NCI-H1092 (cell line): Measurements from ENCODE around the gene RAPGEF5.

Experiments
- DNase-seq: peaks from one replicate; lab custom pipeline; 2025; lab: John Stamatoyannopoulos, UW

The RAPGEF5 gene

GRCh38 chr7:22378199-22378980 is 21.4 kb upstream of the RAPGEF5 start:
- no peak for DNase-seq

DNA sequence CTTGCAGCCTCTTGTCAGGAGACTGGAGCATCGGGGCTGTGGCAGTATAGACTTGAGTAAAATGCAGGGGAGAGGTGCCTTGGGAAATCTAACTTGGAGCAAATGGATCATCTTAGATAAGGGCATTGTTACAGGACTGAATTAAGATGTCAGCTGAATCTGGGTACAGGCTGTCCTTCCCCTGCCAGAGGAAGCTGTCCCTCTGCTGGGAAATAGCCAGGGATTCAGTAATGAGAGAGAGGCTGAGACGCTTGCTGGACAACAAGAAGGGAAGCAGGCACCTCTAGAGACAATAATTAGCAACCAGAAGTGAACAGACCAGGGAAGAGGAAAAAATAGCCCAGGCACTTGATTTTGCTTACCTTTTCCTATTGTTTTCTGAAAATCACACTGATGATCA is 20.7 kb upstream of the RAPGEF5 start:
- no peak for DNase-seq

GRCh38 chr7:22375359-22376048 is 18.6 kb upstream of the RAPGEF5 start:
- no peak for DNase-seq

- DNase-seq = no peak
Measured at GRCh38 chr7:22373911-22374310, 17.0 kb upstream of the RAPGEF5 start.

DNA sequence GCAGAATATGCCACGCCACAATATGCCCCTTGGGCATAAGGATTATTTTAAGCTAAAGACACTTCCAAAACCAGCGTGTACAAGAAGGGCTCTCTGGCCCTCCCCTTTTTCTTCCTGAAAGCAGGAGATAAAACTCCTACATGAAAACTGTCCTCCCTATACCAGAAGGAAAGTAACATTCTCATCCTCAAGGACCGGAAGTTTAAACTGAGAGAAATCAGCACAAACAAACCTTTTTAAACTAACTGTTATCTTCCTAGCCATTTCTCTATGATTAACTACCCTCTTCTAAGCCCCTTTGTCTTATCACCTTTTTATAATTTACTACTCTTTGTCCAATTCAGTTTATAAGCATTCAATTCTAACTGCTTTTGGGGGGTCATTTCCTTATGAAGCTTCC is 16.4 kb upstream of the RAPGEF5 start:
- no peak for DNase-seq

- no peak for DNase-seq
Measured at GRCh38 chr7:22372863-22373262, 15.9 kb upstream of the RAPGEF5 start.

GRCh38 chr7:22371878-22372277 is 14.9 kb upstream of the RAPGEF5 start:
- no peak for DNase-seq

GRCh38 chr7:22364900-22365299 is 7.9 kb upstream of the RAPGEF5 start:
- peak; percentile 26 for DNase-seq

DNA sequence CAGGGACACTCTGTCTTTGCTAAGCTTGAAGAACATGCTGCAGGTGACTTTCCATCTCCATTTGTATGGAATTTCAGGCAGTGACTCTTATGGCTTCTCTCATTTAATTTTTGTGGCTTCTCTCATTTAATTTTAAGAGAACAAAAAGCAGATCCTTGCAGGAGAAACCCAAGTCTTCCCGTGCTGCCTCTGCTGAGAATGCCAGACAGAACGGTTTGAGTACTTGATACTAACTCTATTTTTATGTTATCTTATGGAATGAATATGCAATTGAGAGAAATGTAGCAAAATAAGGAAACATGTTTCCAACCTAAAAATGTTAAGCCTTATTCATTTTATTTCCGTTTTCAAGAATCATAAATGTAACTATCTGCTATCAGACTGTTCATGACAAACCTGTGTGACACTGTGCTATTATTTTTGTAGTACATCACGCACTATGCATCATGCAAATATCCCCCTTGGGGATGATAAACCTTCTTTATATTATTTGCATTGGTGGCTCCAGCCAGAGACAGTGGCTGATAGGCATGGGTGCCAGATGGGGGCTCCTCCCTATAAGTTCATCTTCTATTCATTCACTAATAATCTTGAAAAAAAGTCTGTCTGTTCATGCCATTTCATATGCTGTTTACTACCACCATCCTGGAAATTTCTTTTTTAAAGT is 6.9 kb upstream of the RAPGEF5 start:
- no peak for DNase-seq

DNA sequence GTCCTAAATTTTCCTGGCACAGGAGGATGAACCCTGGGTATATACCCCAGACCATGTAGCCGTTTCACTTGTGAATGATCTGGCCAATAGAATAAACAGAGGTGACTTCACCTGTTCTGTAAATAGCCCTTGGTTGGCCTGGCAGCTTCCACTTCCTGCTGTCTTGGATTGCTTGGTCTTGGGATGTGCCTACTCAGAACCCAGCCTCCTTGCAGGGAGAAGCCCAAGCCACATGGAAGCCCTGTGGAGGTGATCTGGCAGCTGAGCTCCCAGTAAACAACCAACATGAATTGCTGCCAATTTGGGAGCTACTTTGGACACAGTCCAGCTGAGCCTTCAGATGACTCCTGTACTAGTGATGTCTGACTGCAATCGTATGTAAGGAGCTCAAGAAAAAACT is 4.8 kb upstream of the RAPGEF5 start:
- peak; percentile 91 for DNase-seq

DNA sequence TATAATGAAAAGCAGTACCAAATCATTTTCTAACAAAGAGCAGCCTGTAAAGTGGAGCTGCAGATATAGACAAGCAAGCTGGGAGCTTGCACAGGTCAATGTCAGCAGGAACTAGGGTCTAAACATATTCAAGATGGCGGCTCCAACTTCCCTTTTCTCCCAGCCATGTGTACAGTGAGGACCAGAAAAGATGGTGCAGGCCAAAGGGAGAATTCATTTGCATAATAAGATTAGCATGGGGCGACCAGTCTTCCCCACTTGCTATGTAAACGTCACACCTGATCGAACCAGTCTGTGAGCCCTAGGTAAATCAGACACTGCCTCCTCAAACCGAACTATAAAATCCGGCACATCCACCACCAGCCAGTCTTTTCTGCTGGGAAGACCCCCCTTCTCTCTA is 4.4 kb upstream of the RAPGEF5 start:
- DNase-seq = no peak

DNA sequence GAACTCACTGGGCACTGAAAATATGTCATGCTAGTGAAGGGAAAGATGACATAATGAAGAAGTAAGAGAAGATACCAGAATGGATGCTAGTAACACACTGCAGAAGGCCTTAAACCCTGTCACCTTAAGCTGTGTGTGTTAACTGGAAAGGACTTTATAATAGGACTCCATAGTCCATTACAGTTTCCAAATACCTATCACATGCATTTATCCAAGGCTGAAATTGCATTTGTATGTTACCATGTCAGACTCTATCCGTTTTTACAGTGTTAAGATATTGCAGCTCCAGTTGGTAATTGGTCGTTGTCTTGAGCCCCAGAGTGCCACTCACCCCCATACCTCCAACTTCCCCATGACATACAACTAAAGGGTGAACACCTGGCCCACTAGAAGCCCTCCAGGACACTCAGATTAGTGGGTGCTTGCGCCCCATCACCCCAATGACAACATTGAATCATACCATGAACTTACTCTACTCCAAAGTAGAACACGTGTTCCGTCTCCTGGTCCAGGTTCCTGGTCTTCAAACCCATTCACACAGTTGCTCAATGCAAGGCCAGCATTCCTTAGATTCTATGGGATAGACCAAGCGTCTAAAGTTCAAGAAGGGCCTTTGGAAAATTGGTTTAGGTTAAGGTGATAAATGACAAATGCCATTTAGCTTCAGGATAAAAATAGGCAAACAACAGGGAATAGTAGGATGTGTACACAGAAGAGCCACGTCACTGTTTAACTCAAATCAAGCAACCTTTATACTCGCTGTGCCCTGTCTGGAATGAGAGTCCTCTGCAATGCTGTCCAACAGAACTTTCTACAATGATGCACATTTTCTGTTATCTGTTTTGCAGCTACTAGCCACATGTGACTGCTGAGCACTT is 2.1 kb upstream of the RAPGEF5 start:
- no peak for DNase-seq

DNA sequence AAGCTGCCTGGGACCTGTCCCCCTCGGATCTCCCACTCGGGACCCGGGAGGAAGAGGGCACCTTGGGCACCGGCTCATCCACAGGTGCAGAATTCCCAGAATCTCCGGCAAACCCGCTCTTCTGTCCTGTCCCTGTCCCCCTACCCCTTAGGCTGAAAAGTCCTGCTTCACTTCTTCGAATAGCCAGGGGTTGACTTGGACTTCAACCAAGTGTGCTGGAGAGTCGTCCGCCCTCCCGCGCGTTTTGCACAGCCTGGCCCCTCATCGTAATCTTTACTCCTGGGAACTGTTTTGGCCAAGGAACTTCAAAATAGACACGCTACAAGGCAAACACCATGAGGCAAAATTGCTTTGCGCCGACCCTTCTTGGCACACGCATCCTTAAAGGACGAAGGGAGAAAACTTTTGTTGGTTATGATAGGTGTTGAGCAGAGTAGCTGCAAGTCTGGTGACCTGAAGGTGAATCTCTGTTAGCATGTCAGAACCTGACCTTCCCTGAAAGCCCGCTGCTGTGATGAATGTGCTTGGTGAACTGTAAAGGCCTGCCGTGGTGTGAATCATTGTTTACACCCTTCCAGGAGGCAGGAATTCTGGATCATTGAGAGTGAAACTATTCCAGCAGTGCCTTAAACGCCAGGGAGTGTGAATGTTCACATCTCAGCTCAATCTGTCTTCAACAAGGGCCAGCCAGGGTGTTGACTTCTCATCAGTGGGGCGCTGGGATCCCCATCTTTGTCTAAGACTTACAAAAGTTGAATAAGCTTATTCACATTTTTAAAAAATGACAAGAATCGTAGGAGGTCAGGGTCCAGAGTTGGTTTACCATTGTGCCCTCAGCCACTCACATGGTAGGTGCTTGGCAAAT is 589 bp upstream of the RAPGEF5 start:
- no peak for DNase-seq

GRCh38 chr7:22356010-22356691 is 803 bp downstream of the RAPGEF5 start:
- no peak for DNase-seq

- DNase-seq = no peak
Measured at GRCh38 chr7:22355620-22356009, 1.3 kb downstream of the RAPGEF5 start.

GRCh38 chr7:22354462-22354861 is 2.5 kb downstream of the RAPGEF5 start:
- DNase-seq = no peak

GRCh38 chr7:22352887-22353286 is 4.1 kb downstream of the RAPGEF5 start:
- no peak for DNase-seq

DNA sequence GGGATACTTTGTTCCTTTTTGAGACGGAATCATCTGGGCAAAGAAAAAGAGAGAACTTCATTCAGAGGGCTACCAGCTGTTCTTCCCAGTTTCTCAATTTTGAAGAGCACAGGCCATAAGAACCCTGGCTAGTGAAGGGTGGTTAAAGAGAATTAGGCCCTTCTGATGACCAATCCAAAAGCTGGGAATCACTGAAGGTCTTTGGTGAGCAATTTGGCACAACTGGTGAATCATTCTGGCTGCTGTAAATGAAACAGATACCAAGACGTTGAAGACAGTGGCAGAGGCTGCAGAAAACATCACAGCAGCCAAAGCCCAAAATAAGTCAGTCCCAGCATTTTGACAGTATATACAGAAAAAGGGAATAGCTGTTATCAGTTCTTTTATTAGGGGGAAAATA is 5.1 kb downstream of the RAPGEF5 start:
- DNase-seq = no peak

DNA sequence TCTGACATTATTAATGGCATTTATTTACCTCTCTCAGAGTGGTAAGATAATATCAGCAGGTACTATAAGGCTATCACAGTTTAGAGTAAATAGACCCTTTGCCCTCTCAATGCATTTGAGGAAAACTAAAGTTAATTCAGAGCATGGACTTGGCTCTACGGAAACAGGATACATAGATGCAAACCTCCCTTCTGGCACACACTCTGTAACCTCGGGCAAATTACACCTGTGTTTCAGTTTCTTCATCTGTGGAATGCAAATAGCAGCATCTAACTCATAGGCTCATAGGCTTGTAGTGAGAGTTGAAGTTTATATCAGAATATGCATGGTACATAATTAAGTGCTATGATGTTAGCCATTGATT is 5.6 kb downstream of the RAPGEF5 start:
- DNase-seq = no peak

DNA sequence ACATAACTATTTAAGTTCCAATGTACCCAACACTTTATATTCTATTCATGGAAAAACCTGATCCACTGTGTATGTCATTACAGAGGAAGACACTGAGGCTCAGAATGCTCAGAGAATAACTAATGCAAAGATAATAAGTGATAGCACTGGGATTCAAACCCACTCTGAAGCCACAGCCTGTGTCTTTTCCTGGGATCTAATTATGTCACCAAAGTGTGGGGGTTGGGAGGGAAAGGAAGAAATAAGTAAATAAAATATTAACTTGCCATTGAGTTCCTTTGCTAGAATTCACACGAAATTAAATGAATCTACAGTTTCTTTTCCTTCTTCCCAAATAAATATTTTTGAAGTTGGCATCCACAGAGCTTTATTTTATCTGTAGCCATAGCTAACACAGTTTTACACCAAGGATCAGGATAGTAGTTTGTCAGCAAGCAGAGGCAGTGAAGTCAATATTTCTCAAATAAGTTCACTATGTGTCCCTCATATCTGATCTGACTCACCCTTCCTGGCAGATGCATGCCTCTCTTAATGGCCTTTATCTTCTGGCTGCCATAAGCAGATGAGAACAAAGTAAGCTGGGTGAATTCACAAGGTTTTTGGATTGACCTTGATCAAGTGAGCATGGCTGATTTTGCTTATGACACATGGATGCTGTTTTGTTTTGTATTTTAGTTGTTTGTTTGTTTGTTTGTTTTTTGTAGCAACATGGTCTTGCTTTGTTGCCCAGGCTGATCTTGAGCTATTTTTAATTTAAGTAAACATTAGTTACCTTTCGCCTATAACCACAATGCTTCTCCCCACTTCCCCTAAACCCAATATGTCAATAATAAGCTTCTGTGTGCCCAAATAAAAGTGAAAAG is 6.3 kb downstream of the RAPGEF5 start:
- DNase-seq = no peak
